Subcutaneous abdominal adipose tissue (tissue), 5 donors: ENCODE measurements around the gene MAGI3.

Source experiments
- H3K27ac ChIP-seq: one replicate; pipeline ENCODE4 v1.7.0; 2013; ENCODE audit warnings: low read depth, mild to moderate bottlenecking, inconsistent platforms, low read length, moderate library complexity
- H3K27me3 ChIP-seq, 5 donors: one replicate each; pipeline ENCODE4 v1.7.0; 2013; ENCODE audit warnings: low read length in 5 of 5, inconsistent platforms in 1 of 5; ENCODE audit not compliant: control insufficient read depth in 5 of 5, insufficient read depth in 4 of 5
- H3K36me3 ChIP-seq, 5 donors: one replicate each; pipeline ENCODE4 v1.7.0; 2013; ENCODE audit warnings: low read length in 5 of 5; ENCODE audit not compliant: control insufficient read depth in 5 of 5, insufficient read depth in 5 of 5
- H3K4me1 ChIP-seq, 5 donors: one replicate each; pipeline ENCODE4 v1.7.0; 2013; ENCODE audit warnings: low read length in 5 of 5, mild to moderate bottlenecking in 3 of 5, moderate library complexity in 1 of 5; ENCODE audit not compliant: control insufficient read depth in 5 of 5, insufficient read depth in 5 of 5
- H3K4me3 ChIP-seq, 5 donors: one replicate each; pipeline ENCODE4 v1.7.0; 2013; ENCODE audit warnings: low read length in 5 of 5, low read depth in 1 of 5
- H3K9ac ChIP-seq, 5 donors: one replicate each; pipeline ENCODE4 v1.7.0; 2013; ENCODE audit warnings: low read length in 5 of 5, mild to moderate bottlenecking in 4 of 5, moderate library complexity in 3 of 5
- H3K9me3 ChIP-seq, 5 donors: one replicate each; pipeline ENCODE4 v1.7.0; 2013; ENCODE audit warnings: low read length in 5 of 5; ENCODE audit not compliant: control insufficient read depth in 5 of 5
- donor health status: healthy.
- donor health status: healthy.
- donor health status: healthy.
- donor health status: healthy.
- donor health status: healthy.

Gene MAGI3

DNA sequence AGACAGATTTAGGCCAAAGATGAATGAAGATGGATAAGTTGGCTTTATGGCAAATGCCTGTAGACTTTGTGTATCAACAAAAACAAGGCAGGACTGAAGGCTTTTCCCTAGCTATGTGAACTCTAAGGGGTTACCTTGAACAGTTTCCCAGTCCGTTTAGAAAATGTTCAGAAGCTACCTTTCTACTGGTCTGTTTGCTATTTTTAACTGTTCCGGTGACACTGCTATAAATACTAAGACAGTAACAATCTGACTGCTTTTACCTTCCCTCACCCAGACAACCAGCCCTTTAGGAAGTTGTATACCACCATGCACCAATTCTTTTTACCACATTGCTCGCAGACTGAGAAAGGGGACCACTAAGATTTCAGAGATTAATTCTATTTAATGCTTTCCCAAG lies 266.8 kb downstream of the MAGI3 start:
- Histone ChIP-seq H3K27me3 (no peaks in the 10 kb centered on the region), H3K9me3 (no peaks in the 10 kb centered on the region), H3K4me1 (no peaks in the 10 kb centered on the region), H3K27ac (no peak overlapping the region), H3K4me3 (no peak overlapping the region), H3K9ac (no peak overlapping the region), H3K36me3 (peaks cover 0 to 13% (median 8%) of the 10 kb centered on the region in 5 donors)

DNA sequence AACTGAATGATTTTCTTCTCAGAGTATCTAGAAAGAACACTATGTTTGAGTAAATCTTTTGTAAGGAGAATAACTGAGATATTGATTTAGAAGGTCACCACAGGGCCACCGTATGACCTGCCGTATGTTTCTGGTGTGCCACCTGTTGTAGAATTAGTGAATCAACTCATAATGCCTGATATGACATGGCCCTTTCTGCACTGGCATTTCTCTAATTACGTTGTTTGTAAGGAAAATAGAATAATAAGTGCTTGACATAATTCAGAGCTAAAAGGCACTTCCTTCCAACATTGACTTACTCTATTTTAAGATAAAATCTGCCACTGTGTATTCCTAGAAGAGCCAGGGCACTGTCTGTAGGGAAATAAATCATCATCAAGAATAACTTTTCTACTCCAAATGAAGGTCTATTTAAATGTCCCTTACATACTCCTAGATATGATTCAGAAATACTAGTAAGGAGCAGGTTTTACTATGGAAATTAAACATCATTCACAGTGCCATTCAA lies 267.3 kb downstream of the MAGI3 start:
- Histone ChIP-seq H3K27me3 (no peaks in the 10 kb centered on the region), H3K9ac (no peak overlapping the region), H3K9me3 (no peaks in the 10 kb centered on the region), H3K36me3 (peaks cover 0 to 13% (median 6%) of the 10 kb centered on the region in 5 donors), H3K4me1 (no peaks in the 10 kb centered on the region), H3K27ac (no peak overlapping the region), H3K4me3 (no peak overlapping the region)

DNA sequence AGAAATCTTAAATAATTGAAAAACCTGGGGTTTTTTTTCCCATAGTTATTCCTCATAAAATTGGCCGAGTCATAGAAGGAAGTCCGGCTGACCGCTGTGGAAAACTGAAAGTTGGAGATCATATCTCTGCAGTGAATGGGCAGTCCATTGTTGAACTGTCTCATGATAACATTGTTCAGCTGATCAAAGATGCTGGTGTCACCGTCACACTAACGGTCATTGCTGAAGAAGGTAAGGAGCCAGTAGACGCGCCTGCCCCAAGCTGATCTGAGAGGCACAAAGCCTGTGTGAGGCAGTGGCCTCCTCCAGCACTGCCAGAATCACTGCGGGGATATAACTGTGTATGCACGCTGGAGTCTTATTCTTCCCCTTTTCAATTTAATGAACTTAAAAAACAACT lies 268.7 kb downstream of the MAGI3 start:
- Histone ChIP-seq H3K9ac (no peak overlapping the region), H3K4me1 (no peaks in the 10 kb centered on the region)

DNA sequence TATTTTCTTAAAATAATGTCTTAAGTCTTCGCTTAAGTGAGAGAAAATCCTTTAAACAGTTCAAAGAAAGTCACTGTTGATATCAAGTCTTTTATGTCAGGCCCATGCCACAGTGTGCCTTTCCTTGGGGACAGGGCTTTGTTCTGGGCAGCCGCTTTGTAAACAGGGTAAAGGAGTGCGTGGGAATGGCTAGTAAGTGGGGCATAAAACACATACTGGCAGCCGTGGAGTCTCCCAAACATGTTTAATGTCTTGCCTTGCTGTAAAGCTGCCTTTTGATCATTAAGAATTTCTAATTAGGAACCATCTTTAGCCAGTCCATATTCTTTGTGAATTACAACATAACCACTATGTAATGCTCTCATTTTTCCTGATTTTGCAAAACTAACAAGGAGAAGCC lies 269.2 kb downstream of the MAGI3 start:
- no peaks in the 10 kb centered on the region for H3K27me3 ChIP-seq
- no peaks in the 10 kb centered on the region for H3K9me3 ChIP-seq
- H3K27ac ChIP-seq = no peak overlapping the region
- no peaks in the 10 kb centered on the region for H3K4me1 ChIP-seq
- no peak overlapping the region for H3K9ac ChIP-seq
- H3K4me3 ChIP-seq = no peak overlapping the region
- peaks cover 0 to 10% (median 6%) of the 10 kb centered on the region in 5 donors for H3K36me3 ChIP-seq

More for the DNA sequence above, 268.7 kb downstream of the MAGI3 start:
- Histone ChIP-seq H3K36me3 (peaks cover 0 to 10% (median 7%) of the 10 kb centered on the region in 5 donors), H3K4me3 (no peak overlapping the region), H3K27me3 (no peaks in the 10 kb centered on the region), H3K9me3 (no peaks in the 10 kb centered on the region), H3K27ac (no peak overlapping the region)

DNA sequence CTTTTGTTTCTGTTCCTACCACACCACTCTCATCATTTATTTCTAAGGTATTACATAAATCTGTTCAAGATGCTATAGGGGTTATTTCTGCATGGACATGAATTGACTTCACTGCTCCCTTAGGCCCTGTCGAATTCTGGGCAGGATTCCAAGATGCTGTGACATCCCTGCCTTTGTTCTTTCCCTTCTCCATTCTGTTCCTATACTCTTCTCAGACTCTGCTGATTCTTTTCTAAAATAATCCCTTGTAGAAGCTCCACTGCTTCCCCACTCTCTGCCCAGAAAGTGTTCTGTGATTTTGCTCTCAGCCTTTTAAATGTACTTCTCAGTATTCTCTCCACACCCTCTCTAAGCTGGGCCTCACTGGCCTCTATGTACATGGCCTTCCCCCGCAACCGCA lies 269.8 kb downstream of the MAGI3 start:
- no peaks in the 10 kb centered on the region for H3K4me1 ChIP-seq
- no peak overlapping the region for H3K4me3 ChIP-seq
- no peaks in the 10 kb centered on the region for H3K9me3 ChIP-seq
- H3K36me3 ChIP-seq = peaks cover 0 to 7% (median 6%) of the 10 kb centered on the region in 5 donors
- no peak overlapping the region for H3K27ac ChIP-seq
- no peaks in the 10 kb centered on the region for H3K27me3 ChIP-seq
- no peak overlapping the region for H3K9ac ChIP-seq

DNA sequence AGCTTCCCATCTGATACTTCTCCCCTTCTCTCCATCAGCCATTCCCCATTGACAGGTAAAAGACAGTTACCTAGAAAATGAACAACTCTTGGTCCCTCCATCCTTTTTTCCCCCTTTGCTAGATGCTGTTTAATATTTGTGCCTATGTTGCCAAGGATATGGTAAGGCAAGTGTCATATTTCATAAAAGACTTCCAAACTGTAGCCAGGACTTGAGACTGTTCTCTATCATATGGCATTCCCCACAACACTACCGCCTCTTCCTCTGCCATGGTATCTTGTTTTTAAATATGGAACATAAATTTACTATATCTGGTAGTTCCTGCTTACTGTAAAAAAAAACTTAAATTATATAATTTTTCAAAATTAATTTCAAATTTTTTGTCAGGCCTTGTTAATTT lies 271.8 kb downstream of the MAGI3 start:
- Histone ChIP-seq H3K27me3 (no peaks in the 10 kb centered on the region), H3K9me3 (no peaks in the 10 kb centered on the region), H3K4me3 (no peak overlapping the region), H3K4me1 (peaks cover 0 to 2% (median 0%) of the 10 kb centered on the region in 5 donors), H3K36me3 (peaks cover 0 to 7% (median 6%) of the 10 kb centered on the region in 5 donors), H3K27ac (no peak overlapping the region), H3K9ac (no peak overlapping the region)

DNA sequence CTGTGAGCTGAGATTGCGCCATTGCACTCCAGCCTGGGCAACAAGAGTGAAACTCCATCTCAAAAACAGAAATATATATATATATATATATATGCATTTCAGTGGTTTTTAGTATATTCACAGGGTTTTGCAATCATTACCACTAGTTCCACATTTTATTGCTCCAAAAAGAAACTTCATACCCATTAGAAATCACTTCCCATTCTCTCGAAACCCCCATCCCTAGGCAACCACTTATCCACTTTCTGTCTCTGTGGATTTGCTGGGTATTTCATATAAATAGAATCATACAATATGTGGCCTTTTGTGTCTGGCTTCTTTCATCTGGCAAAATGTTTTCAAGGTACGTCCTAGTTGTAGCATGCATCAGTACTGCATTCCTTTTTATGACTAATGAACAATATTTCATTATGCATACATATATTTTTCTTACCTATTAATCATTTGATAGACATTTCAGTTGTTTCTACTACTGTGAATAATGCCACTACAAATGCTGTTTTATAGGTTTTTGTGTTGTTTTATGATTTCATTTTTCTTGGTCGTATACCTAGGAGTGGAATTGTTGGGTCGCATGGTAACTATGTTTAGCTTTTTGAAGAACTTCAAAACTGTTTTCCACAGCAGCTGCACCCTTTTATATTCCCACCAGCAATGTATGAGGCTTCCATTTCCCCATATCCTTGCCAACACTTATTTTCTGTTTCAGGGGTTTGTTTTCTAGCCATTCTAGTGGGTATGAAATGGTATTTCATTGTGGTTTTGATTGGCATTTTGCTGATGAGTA lies 273.0 kb downstream of the MAGI3 start:
- Histone ChIP-seq H3K9me3 (no peaks in the 10 kb centered on the region), H3K27ac (no peak overlapping the region), H3K9ac (no peak overlapping the region), H3K36me3 (peaks cover 0 to 7% (median 6%) of the 10 kb centered on the region in 5 donors), H3K27me3 (no peaks in the 10 kb centered on the region), H3K4me3 (no peak overlapping the region), H3K4me1 (peaks cover 0 to 2% (median 0%) of the 10 kb centered on the region in 5 donors)

DNA sequence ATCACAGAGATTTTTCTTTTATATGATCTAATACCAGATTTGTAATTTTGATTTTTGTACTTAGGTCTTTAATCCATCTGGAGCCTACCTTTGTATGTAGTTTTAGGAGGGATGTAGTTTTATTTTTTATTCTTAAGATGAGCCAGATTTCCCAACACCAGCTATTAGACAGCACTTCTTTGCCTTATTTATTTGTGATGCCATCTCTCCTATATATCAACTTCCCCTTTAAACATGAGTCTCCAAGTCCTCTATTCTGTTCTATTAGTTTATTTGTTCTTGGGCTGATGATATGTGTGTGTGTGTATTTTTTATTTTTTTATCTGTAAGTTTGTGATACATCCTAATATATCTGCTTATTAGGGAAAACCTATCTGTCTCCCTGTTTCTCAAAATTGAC lies 274.8 kb downstream of the MAGI3 start:
- no peak overlapping the region for H3K27ac ChIP-seq
- H3K4me1 ChIP-seq = peaks cover 0 to 2% (median 0%) of the 10 kb centered on the region in 5 donors
- H3K4me3 ChIP-seq = no peak overlapping the region

DNA sequence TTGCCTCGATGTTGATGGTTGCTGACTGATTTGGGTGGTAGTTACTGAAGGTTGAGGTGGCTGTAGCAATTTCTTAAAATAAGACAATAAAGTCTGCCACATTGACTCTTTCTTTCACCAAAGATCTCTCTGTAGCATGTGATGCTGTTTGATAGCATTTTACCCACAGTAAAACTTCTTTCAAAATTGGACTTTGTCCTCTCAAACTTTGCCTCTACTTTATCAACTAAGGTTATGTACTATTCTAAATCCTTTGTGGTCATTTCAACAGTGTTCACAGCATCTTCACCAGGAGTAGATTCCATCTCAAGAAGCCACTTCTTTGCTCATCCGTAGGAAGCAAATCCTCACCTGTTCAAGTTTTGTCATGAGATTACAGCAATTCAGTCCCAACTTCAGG lies 275.8 kb downstream of the MAGI3 start:
- H3K9me3 ChIP-seq = no peaks in the 10 kb centered on the region
- no peak overlapping the region for H3K4me3 ChIP-seq
- H3K36me3 ChIP-seq = peaks cover 0 to 7% (median 0%) of the 10 kb centered on the region in 5 donors
- peaks cover 0 to 2% (median 0%) of the 10 kb centered on the region in 5 donors for H3K4me1 ChIP-seq
- H3K27me3 ChIP-seq = no peaks in the 10 kb centered on the region
- no peak overlapping the region for H3K9ac ChIP-seq
- H3K27ac ChIP-seq = no peak overlapping the region

More for the DNA sequence above, 274.8 kb downstream of the MAGI3 start:
- H3K36me3 ChIP-seq = peaks cover 0 to 7% (median 0%) of the 10 kb centered on the region in 5 donors
- H3K9ac ChIP-seq = no peak overlapping the region
- no peaks in the 10 kb centered on the region for H3K27me3 ChIP-seq
- H3K9me3 ChIP-seq = no peaks in the 10 kb centered on the region

DNA sequence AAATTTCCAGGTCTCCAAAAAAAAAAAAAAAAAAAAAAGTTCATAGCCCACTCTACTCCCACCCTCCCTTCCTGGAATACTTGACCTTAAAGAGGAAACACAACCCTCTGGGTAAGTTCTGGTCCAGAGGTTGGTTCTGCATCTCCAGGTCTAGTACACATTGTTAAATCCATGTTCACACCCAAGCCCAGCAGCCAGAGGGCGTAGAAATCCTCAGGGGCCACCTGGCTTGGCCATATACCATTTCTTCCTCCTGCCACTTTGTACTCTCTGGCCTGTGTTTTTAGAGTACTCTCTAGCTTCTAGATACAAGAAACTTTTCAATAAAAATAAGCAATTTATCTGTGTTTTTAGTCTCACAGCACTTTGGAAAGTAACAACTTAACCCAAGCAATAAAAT lies 279.7 kb downstream of the MAGI3 start:
- no peak overlapping the region for H3K27ac ChIP-seq
- H3K27me3 ChIP-seq = no peaks in the 10 kb centered on the region
- peaks cover 5 to 21% (median 17%) of the 10 kb centered on the region in 5 donors for H3K36me3 ChIP-seq
- H3K4me1 ChIP-seq = peaks cover 0 to 2% (median 0%) of the 10 kb centered on the region in 5 donors
- H3K9ac ChIP-seq = no peak overlapping the region
- no peak overlapping the region for H3K4me3 ChIP-seq
- no peaks in the 10 kb centered on the region for H3K9me3 ChIP-seq
